H1 (cell line): ENCODE measurements around the gene KCNT1. TPM values are rescaled to one million over a fixed set of nuclear protein-coding genes. Genes with fewer than 3 reads are reported as not detected.

Experiments used
- RAD21 ChIP-seq, 2 experiments: IDR thresholded peaks in 1 of 2; conservative IDR thresholded peaks in 1 of 2; 2 replicates each; pipeline ENCODE4 v1.6.1; 2011; ENCODE audit warnings: low read depth in 2 of 2, low read length in 2 of 2, improper control_type of control experiment in 1 of 2, inconsistent platforms in 1 of 2, mild to moderate bottlenecking in 1 of 2, moderate library complexity in 1 of 2
- polyA plus RNA-seq, 7 experiments: library from polyadenylated mRNA; depleted of rRNA in 3 of 7; stranded (reverse) in 5 of 7; unstranded in 2 of 7; fragments of >200 nt in 5 of 7; fragments of 200-250 nt in 2 of 7; gene quantifications; 1 replicate in 5 of 7; 2 replicates in 1 of 7; 4 replicates in 1 of 7; pipeline versions ENCODE4 v1.2.1 to v1.2.3, GENCODE V29; 2011 to 2013; ENCODE audit warnings: missing spikeins in 2 of 7, mixed read lengths in 2 of 7
- total RNA-seq: library from RNA; stranded (reverse); fragmentation: NEBNext Ultra II Directional; extraction: Animal tissue kit (Norgen Biotek cat#: 25700); gene quantifications from 2 replicates; pipeline ENCODE4 v1.2.1, GENCODE V29; 2021

The KCNT1 gene
- total and polyA plus RNA-seq, 2 of the 8 experiments (the other 6 are each of a cell fraction or from before 2014, with no cell fraction given) = 0.13 to 0.20 TPM

DNA sequence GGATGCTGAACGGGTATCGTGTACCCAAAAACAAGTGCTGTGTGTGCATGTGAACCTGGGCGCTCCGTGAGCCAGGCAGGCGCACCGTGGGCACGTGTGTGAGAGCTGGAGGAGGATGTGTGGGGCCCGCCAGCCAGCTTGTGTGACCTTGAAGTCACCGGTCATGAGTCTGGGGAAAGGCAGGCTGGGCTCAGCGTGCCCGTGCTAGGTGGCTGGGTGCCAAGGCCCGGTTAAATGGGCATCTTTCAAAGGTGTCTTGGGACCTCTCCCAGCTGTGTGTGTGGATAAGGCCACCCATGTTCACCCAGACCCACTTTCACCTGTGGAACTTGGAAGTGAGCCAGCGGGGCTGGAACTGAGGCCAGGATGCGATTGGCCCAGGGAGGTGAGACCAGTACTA is 3.4 kb downstream of the KCNT1 start (continued):
- no peak for TF ChIP-seq RAD21 (IDR thresholded peaks at IDR 0.05 in 1 of 2, conservative IDR thresholded peaks at IDR 0.05 in 1 of 2; ENCODE audit: low read depth in 2 of 2, low read length in 2 of 2)
- TF ChIP-seq, all 59 proteins: peak for 0
